Mucosa of descending colon (tissue), 3 donors: Measurements from ENCODE around the gene CRLF1. TPM values are rescaled to one million over a fixed set of nuclear protein-coding genes. Genes with fewer than 3 reads are reported as not detected.

Experiments used
- ATAC-seq: fragments of 200-7000 bp; cut with Tn5 transposase; one replicate; pipeline ENCODE4 v1.9.1; 2020; ENCODE audit warnings: mild to moderate bottlenecking, moderate library complexity
- DNase-seq, 3 donors: peaks; one replicate each; pipeline ENCODE4 v3.0.0-alpha.2; 2020
- H3K36me3 ChIP-seq: fragments of 200-600 bp; one replicate; pipeline ENCODE4 v1.8.0; 2021; ENCODE audit warnings: low read depth, mild to moderate bottlenecking
- H3K4me1 ChIP-seq: fragments of 200-600 bp; one replicate; pipeline ENCODE4 v1.8.0; 2021; ENCODE audit warnings: low read depth, mild to moderate bottlenecking
- H3K4me3 ChIP-seq: fragments of 200-600 bp; one replicate; pipeline ENCODE4 v1.8.0; 2021; ENCODE audit warnings: mild to moderate bottlenecking
- H3K9me3 ChIP-seq: fragments of 200-600 bp; one replicate; pipeline ENCODE4 v1.8.0; 2021; ENCODE audit warnings: mild to moderate bottlenecking
- intact Hi-C, 2 donors: fragments of 100-400 bp; cut with DNase I in 1 of 2; cut with micrococcal nuclease in 1 of 2; formaldehyde crosslinking; loops; one replicate each; pipeline versions ENCODE4 v1.11.0 to v1.11.1; 2022; cut with DNase I, micrococcal nuclease
- total RNA-seq, 3 donors: library from RNA; stranded (reverse); fragmentation: NEBNext Ultra II Directional in 2 of 3; extraction: Animal tissue kit (Norgen Biotek cat#: 25700) in 2 of 3; gene quantifications; one replicate each; pipeline versions ENCODE4 v1.2.1 to v1.2.4, GENCODE V29; 2021 to 2023
- TF ChIP-seq, protein P1 (sequence below): fragments of 200-600 bp; IDR thresholded peaks from one replicate; pipeline ENCODE4 v1.8.0; 2022; ENCODE audit warnings: antibody characterized with exemption, mild to moderate bottlenecking
- donor health status: DM: no; HTN: no; CAD: no; lungs with moderate emphysema.
- donor health status: DM: no; HTN: no; CAD: no.
- donor health status: DM: no; HTN: yes; CAD: no.

Gene CRLF1
- total RNA-seq, 3 donors from 2014 or later: 1.3 to 7.0 (median 6.6) TPM

DNA sequence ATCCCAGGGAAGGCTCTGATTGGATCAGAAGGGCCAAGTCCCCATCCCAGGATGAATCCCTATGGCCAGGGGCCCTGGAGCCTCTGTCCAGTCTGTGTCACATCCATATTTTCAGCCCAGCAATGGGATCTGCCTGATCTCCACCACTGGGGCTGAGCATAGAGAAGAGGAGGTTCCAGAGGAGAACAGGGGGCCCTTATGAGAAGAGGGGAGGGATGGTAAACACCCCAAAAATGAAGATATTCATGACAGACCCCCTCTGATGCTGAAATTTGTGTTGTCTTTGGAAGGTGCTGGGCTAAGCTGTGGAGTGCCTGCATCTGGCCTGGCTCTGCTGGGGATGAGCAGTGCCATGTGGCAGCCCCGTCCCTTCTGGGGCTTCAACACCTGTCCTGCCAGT is 44.7 kb upstream of the CRLF1 start:
- Histone ChIP-seq H3K4me1 (peaks cover 7% of the 10 kb centered on the region), H3K9me3 (no peaks in the 10 kb centered on the region), H3K4me3 (no peak overlapping the region), H3K36me3 (no peaks in the 10 kb centered on the region)
- intact Hi-C loops: no loop called here
- ATAC-seq: no peak
- TF ChIP-seq, protein P1, sequence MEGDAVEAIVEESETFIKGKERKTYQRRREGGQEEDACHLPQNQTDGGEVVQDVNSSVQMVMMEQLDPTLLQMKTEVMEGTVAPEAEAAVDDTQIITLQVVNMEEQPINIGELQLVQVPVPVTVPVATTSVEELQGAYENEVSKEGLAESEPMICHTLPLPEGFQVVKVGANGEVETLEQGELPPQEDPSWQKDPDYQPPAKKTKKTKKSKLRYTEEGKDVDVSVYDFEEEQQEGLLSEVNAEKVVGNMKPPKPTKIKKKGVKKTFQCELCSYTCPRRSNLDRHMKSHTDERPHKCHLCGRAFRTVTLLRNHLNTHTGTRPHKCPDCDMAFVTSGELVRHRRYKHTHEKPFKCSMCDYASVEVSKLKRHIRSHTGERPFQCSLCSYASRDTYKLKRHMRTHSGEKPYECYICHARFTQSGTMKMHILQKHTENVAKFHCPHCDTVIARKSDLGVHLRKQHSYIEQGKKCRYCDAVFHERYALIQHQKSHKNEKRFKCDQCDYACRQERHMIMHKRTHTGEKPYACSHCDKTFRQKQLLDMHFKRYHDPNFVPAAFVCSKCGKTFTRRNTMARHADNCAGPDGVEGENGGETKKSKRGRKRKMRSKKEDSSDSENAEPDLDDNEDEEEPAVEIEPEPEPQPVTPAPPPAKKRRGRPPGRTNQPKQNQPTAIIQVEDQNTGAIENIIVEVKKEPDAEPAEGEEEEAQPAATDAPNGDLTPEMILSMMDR: no peak
- DNase-seq: no peak

DNA sequence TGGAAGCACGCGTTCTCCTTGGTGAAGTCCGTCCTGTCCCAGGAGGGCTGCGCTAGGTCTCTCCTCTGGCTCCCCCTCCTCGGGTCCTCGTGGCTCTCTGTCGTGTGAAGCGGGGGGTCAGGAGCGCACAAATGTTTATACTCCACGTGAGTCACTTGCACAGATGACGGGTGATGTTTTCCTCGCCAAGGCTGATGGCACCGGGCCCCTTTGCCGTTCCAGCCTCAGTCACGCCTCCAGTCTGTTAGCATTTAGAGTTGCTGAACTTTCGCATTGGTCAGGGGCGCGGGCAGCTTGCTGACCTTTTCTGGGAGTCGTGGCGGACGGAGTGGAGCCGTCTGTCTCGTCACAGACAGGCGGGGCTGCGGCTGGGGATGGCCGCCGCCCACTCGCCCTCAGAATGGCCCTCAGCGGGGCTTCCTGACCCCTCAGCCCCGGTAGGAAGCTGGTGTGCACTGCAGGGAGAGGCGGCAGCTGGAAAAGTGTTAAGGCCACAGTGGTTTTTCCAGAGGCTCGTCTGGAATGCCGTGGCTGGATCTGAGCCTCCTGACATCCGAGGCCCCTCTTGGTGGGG is 44.0 kb upstream of the CRLF1 start:
- TF ChIP-seq, protein P1: no peak
- intact Hi-C loops: no loop called here
- ATAC-seq (peak; percentile 46), DNase-seq (peak; percentile 25 to 72 (median 43))
- no peak overlapping the region for H3K4me3 ChIP-seq
- H3K4me1 ChIP-seq: peaks cover 7% of the 10 kb centered on the region
- no peaks in the 10 kb centered on the region for H3K9me3 ChIP-seq
- H3K36me3 ChIP-seq: no peaks in the 10 kb centered on the region

DNA sequence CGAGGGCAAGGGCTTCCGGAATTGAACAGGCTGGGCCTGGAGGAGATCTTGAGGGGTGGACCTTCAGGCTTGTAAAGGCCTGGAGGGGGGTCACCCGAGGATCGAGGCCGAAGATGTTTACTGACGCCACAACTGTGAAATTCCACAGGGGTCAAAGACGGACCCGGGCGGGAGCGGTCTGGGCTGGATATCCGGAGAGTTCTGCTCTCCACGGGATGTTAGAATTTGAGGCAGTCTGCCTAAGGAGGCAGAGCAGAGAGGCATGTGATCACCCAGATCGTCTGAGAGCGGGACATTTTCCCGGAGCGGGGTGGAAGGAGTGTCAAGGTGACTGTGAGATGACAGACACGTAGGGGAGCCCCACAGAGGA is 43.4 kb upstream of the CRLF1 start:
- no peak overlapping the region for H3K4me3 ChIP-seq
- DNase-seq (peak in 2 of 3 donors; percentile 33 to 55), ATAC-seq (peak; percentile 33)
- H3K9me3 ChIP-seq: no peaks in the 10 kb centered on the region
- TF ChIP-seq, protein P1: no peak
- no peaks in the 10 kb centered on the region for H3K36me3 ChIP-seq
- peaks cover 7% of the 10 kb centered on the region for H3K4me1 ChIP-seq
- intact Hi-C loops: no loop called here

DNA sequence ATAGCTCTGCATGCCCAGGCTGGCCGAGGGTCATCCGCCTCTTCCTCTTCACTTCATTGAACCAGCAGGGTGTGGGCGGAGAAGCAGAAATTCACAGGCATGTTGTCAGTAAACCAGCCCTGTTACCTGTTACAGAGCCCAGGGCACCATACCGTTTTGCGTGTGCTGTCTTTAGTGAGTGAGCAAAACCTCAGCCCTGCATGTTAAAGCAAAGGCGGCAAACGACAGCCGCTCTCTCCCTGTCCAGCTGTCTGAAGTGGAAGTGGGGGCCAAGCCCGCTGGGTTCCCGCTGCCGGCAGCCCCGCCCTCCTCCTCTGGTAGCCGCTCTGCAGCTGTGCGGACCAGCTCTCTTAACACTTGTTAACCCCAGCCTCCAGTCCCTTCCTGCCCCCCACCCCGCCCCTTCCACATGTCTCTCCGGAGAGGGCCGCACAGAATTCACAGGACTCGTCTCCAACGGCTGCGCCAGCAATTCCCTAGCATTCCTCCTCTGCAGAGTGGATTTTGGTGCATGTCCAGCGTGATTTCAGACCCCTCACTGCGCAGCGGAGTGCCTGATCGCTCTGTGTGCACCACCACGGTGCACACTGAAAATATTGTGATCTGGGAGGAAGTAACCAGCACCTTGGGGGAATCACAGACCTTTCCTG is 42.9 kb upstream of the CRLF1 start:
- intact Hi-C loops: no loop called here
- Histone ChIP-seq H3K4me1 (peaks cover 7% of the 10 kb centered on the region), H3K36me3 (no peaks in the 10 kb centered on the region), H3K4me3 (no peak overlapping the region), H3K9me3 (no peaks in the 10 kb centered on the region)
- TF ChIP-seq, protein P1: no peak
- DNase-seq (peak; percentile 53 to 68 (median 57)), ATAC-seq (peak; percentile 48)

DNA sequence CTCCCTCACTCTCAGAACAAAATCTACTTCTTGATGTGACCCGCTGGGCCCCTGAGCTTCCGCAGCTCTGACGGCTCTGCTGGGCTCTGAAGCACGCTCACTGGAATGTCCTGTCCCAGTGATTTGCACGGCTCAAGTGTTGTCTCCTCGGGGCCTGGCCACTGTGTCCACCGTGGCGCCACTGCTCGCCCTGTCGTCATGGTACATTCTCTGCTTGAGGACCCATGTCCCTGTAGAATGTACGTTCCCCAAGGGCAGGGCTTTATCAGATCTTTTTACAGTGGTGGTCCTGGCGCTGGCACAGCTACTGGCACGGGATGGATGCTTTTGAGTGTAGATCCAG is 42.3 kb upstream of the CRLF1 start:
- TF ChIP-seq, protein P1: no peak
- intact Hi-C loops: no loop called here
- Histone ChIP-seq H3K9me3 (no peaks in the 10 kb centered on the region), H3K4me3 (no peak overlapping the region), H3K4me1 (peaks cover 7% of the 10 kb centered on the region), H3K36me3 (no peaks in the 10 kb centered on the region)
- no peak for DNase-seq
- no peak for ATAC-seq

DNA sequence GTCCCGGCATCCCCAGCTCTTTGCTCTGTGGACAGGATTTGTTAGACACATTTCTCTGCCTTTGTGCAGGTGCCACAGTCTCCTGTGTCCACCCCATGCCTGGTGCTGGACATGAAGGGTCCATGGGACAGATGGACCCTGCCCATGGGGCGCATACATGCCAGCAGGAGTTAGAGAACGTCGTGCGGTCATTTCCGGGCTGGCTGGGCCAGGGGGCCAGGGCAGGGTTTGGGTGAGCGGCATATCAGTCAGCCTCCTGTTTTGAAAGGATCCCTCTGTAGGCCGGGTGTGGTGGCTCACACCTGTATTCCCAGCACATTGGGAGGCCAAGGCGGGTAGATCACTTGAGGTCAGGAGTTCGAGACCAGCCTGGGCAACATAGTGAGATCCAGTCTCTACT is 41.2 kb upstream of the CRLF1 start:
- Histone ChIP-seq H3K4me3 (no peak overlapping the region), H3K36me3 (no peaks in the 10 kb centered on the region), H3K4me1 (peaks cover 7% of the 10 kb centered on the region), H3K9me3 (no peaks in the 10 kb centered on the region)
- DNase-seq (no peak), ATAC-seq (no peak)
- TF ChIP-seq, protein P1: no peak
- intact Hi-C loops: no loop called here
